Activated CD8-positive, alpha-beta memory T cell treated with anti-CD3 and anti-CD28 coated beads, Interleukin-2, amount 50 U/mL, for 4 hours (primary cell): ENCODE data around the gene GOSR2.
"Not testable (repeated sequence)": the region's sequence is repeated elsewhere in the genome, so short reads cannot be mapped to it uniquely, and the experiment has no call there.

Experiments
- DNase-seq: peaks from one replicate; pipeline ENCODE4 v3.0.0-alpha.2; 2020

The GOSR2 gene

DNA sequence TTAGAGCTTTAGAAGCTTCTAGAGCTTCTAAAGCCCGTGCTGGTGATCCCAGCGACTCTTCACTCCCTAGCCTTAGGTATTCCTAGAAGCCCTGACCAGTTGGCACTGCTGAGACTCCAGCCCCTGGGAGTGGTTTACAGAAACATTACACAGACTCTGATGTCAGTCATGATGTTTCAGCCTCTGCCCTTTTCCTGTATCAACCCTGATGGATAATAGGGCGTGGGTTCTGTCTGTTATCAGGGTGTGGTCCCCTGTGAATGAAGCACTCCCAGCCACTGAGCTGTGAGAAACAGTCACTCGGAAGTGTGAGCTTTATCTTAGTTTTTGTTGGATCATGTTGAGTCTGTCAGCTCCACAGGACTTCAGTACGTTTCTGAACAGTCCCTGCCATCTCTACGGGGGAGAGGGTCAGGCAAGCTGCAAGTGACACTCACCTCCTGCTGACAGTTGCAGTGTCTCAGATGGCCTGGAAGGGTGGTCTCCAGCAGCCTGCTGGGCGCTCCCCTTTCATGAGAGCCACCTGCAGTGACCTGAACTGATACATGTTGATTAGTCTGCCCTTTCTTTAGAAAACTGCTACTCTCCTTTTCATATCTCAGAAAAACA lies 12.8 kb downstream of the GOSR2 start:
- no peak for DNase-seq

DNA sequence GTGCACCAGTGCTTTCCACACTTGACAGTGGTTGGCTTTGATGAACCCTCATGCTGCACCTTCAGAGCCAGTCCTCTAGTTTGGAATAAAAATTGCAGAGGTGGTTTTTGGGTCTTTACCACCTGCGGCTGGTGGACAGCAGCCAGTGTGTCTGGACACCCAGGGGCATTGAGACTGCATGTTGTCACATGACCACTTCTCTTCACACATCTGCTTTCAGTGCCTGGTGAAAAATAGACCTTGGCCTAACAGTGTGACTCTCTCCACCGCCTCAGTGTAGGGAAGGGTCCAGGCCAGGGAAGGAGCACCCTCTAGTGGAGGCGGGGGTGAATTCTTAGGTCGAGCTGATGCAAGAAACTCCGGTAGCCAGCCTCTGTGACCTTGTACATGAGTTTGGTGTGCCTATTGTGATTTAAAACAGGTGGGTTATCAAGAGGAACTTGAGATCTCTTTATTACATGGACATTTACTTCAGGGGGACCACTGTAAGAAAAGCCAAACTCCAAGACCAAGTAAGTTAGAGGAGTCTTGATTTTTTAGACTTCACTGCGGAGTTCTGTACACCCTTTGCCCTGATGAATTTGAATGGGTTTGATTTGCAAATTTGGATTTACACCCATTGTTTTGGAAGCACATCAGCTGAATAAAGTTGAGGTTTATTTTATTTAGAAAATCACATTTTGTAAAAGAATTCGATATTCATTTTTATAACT lies 17.9 kb downstream of the GOSR2 start:
- DNase-seq, result peak; percentile 67

DNA sequence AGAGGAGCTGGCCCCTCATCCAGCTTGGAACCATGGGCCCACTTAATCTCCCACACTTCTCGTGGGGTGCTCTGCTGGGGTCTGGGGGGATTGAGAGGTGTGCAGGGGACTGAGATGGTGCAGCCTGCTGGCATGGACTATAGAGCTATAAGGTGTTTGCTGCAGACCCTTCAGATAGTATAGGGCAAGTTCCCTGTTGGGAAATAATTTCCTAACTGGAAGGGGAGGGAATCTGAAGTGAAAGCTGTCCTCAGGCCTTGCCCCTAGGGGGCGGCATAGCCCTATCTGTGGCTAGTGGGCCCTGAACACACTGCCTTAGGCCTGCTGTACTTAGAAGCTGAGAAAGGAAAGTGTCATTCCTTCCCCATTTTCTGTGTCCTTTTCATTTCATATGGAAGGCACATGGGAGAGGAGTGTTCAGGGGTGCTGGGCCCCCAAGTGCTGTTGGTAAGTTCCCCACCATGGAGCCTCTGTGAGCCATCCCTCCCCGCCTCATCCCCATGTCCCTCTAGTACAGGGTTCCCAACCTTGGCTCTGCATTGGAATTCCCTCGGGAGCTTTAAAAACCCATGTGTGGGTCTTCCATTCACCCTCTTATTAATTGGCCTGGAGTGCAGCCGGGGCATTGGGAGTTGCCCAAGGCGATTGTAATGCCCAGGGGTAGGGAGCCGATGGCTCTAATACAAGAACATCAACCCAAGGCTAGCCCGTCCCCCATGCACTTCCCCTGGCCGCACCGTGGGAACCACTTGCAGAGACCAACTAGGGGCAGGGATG lies 19.7 kb downstream of the GOSR2 start:
- peak; percentile 50 for DNase-seq

DNA sequence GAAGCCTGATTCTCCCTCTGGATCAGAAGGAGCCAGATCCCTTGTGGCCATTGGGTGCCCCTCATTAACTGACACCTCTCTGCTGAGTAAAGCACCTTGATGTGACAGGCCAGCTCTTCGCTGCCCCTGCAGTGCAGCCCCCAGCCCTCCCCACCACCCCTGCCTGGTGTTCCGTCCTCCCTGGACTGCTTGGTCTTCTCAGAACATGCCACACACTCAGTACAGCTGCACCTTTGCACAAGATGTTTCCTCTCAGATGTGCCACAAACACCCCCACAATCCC lies 20.2 kb downstream of the GOSR2 start:
- DNase-seq, result no peak

DNA sequence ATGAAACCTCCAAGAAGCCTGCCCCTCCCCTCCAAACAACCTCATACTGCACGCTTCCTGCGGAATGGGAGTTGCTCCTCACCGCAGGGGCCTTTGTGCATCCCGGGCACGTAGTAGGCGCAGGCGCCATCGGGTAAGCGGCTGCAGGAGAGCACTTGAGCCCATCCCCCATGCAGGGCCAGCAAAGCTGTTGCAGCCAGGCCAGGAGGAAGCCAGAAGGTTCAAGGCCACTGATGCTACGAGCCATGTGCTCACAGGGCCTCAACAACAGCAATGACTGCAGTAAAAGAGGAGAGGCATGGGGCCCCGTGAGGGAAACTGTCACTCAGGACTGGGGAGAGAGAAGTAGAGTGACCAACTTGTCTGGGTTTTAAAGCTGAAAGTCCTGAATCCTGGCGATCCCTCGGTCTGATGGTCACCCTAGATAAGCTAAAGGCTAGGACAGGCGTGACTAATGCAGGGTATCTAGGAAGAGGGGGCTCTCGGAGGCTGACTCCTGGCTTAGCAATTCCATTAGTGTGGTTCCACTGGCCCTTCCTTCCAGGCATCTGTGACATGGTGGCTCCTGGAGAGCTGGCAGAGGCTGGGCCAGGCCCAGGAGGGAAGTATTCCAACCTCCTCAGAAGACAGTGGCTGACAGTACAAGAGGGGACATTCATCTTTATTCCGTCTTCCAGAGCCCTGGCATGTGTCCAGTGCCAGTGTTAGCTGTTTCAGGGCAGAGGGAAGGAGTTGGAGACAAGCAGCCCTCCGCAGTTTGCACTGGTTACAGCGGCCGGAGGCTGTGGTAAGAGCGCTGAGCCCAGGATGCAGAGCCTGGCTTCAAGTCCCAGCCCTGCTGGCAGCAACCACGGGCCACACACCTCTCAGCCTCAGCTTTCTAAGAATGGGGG lies 20.8 kb downstream of the GOSR2 start:
- no peak for DNase-seq

DNA sequence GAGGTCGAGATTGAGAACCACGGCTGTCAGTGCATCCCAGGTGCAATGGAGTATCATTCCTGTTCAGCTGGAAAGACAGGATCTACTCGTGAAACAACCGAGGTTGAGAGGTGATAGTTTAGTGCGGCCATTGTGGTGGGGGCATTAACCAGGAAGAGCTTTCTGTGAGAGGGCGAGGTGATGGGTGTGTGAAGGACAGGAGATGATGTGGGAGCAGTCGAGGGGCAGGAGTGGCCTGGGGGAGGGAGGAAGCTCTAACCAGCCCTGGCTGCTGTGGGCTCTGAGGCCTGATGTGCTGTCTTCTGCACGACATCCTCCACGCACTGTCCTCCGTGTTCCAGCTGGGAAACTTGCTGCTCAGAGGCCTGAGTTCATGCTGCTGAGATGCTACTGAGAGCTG lies 22.0 kb downstream of the GOSR2 start:
- DNase-seq, result no peak

DNA sequence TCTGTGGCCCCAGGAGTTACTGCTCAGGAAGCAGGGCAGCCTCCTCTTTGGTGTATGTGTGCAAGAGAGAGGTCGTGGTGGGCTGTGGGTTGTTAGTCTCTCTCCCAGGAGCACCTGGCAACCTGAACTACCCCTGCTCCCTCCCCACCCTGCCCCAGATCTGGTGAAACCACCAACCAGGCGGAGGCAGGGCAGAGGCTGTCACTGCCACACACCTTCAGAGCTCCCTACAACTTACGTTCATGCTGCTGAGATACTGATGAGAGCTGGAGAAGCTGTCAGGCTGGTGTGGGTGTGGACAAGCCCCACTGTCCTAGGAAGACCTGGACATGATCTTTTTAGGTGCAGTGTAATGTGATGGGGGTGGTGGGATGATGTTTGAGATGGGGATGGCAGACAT lies 24.3 kb downstream of the GOSR2 start:
- DNase-seq, result no peak

DNA sequence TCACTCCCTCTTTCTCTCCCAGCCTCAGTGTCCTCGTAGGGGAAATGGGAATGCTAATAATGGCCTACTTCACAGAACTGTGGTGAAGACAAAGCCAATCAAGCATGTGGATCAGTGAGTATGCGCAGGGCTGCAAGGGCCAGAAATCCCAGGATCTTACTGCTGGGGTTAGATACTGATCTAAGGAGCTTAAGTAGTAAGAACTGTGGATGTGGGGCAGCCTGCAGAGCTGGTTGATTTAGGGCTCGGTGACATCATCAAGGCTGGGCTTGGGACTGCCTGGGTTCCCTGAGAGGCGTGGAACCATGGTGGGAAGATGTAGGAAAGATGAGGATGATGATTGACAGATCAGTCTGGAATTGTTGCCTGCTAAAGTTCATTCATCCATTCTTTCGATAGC lies 25.6 kb downstream of the GOSR2 start:
- DNase-seq, result no peak

DNA sequence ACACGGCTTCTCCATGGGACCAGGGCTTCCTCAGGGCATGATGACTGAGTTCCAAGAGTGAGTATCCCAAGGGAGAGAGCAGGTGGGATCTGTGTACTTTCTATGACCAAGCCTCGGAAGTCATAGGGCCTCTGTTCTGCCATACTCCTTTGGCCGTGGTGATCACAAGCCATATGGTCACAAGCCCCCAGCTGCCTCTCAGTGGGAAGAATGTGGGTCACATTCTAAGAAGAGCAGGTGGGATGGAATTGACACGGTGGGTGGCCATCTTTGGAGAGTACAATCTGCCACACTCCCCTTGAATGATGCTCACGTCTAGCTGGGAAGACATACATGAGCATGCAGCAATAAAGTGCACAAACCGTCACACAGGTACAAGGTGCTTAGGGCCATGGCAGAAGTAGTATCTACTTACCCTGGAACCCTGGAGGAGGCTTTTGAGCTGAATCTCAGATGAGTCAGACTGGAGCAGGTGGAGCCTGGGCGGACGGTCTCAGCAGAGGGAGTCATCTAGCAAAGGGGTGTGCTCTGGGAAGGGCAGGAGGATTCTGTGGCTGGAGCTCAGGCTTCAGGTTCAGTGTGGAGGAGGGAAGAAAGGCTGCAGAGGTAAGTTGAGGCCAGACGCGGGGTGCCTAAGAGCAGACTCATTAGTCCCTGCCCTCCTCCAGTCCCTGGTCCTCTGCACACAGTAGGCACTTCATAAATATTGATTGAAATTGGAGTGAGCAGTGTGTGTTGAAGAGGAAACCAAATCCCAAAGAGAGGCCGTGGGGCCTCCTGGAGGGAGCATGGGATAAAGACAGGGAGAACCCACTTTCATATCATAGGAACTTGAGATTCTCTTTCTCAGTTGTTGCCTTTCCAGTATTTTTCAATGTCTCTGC lies 26.6 kb downstream of the GOSR2 start:
- DNase-seq, result no peak

DNA sequence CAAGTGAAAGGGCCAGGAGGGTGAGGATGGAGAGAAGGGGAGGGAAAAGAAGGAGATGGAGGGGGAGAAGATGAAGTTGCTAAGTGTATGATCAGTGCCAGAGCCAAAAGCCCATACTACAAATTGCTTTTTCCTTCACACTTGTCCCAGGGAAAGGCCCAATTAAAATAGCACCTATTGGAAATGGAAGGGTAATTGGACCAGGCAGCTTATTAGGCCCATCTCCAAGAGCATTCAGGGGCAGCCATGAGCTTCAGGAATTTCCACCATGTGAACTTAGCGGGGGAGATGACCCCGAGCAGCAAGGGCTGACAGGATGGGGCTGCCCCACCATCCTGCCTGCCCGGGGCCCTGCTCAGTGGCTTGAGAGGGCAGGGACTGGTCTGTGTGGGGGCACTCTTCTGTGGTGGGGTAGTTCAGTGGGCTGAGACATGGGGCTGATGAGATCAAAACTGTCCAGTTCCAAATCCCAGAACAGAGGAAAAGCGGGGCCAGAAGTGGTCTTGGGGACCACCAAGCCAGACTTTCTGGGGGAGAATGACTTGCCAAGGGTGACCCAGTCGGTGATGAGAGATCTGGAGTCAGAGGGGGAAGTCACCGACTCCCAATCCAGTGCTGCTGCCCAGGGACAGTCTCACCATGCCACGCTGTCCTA lies 27.5 kb downstream of the GOSR2 start:
- no peak for DNase-seq

DNA sequence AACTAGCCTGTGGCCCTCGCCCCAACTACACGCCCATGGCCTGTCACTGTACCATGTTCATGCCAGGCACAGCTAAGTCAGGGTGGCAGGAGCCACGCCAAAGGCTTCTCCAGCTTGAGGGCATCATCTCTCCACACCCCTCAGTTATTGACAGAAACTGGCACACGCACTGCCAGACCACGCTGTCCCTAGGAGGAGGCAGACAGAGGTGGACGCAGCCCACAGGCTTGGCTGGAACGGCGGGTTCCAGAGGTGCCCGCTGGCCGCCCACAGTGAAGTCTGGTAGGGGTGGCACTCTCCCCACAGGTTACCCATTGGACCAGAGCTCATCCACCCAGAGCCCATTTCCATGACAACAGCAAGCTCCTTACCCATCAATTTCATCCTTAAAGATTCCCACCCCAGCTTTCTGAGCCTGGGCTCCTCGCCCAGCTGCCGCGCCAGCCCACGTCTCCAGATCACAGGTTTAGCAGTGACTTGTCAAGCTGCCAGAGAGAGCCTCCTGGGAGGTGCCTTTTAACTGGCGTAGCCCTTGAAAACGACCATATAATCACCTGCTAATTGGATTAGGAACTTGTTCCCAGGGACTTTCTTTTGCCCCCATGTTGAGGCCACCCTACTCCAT lies 28.1 kb downstream of the GOSR2 start:
- no peak for DNase-seq

DNA sequence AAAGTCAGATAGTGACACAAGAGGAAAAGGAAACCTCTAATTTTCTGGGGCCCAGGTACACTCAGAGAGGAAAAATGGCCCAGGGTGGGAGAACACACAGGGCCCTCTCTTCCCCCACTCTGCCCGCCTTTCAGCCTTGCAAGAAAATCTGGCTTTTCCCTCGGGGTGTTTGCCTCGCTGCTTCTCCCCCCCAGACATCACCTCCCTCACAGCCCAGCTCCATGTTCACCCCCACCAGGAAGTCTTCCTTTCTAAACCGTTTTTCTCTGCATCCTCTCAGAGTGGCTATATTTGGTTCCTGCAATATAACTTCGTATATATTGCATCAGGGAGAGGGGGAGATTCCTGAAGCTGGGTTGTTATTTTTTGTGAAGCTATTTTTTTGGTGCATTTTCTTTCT lies 28.7 kb downstream of the GOSR2 start:
- DNase-seq, result no peak

DNA sequence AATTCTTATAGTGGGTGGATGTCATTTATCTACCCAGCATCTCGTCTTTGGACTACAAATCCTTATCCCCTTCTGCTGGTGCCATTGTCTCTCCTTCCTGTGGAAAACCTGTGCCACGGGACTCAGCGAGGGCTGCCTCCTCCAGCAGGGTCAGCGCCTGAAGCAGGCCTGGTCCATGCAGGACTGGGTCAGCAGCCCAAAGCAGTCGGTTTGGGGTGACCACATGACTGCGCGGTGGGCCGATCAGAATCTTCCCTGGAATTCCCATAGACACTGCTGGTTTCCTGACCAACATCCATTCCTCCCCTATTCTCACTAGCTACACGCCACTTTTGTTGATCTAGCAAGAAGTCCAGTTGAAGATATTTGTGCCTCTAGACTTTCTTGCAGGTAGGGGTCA lies 29.2 kb downstream of the GOSR2 start:
- DNase-seq, result no peak

DNA sequence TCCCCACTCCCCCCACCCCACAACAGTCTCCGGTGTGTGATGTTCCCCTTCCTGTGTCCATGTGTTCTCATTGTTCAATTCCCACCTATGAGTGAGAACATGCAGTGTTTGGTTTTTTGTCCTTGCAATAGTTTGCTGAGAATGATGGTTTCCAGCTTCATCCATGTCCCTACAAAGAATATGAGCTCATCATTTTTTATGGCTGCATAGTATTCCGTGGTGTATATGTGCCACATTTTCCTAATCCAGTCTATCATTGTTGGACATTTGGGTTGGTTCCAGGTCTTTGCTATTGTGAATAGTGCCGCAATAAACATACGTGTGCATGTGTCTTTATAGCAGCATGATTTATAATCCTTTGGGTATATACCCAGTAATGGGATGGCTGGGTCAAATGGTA lies 30.2 kb downstream of the GOSR2 start:
- not testable (repeated sequence) for DNase-seq

DNA sequence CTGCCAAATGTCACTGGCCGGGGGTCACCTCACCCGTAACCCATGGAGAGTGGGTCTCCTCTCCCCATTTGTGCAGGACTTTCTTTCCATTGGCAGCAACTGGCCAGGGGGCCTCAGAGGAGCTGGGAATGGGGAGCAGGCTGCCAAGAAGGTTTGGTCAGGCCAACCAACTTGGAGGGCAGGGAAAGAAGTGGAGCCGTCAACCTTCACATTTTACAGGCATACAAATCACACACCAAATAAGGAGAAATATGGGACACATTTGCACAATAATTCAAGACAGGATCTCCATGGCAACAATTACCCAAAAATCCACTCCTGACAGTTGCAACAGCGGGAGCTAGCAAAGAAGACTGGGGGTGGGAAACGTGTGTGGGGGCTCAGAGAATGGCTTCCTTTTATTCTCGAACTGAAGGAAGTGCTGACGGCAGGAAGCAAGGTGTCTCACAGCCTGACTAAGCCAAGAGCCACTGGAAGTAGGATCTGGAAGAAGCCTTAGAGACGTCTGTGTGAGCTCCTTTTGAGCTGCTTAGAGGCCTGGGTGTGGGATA lies 35.2 kb downstream of the GOSR2 start:
- no peak for DNase-seq

DNA sequence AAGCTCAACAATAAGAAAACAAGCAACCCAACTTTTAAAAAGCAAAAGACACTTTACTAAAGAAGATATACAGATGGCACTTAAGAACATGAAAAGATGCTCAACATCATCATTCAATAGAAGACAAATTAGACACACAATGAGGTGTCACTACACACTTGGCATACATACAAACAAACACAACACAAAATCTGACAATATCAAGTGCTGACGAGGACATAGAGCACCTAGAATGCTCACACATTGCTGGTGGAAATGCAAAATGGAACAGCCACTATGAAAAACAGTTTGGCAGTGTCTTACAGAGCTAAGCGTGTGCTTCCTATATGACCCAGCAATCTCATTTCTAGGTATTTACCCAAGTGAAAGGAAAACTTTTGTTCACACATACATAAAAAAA lies 37.2 kb downstream of the GOSR2 start:
- DNase-seq, result no peak

DNA sequence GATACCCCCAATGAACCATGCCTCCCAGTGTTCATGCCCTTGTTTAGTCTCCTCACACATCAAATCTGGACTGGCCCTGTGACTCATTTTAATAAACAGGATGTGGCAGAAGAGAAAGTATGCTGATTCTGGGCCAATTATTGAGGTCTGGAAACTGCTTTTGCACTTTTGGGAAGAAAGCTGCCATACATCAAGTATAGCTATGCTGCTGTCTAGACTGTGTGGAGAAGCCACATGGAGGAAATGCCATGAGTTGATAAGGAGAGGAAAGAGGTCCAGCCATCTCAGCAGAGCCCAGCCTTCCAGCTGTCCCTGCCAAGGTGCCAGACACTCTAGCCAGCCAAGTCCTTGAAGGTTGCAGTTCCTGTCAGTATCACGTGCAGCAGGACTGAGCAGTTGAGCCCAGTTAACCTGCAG lies 39.4 kb downstream of the GOSR2 start:
- no peak for DNase-seq

DNA sequence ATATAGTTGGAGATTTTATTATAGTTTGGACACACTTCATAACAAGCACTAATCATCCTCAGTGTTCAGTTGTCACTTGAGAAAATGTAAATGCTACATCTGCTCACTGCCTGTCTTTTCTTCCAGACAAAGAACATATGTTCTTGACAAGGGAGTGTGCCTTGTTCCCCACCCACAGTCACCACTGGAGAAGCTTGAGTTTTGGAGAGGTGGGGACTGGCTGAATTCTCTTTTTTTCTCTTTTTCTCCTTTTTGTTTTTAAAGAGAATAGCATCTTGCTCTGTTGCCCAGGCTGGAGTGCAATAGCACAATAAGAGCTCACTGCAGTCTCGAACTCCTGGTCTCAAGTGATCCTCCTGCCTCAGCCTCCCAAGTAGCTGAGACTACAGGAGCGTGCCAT lies 40.6 kb downstream of the GOSR2 start:
- no peak for DNase-seq

DNA sequence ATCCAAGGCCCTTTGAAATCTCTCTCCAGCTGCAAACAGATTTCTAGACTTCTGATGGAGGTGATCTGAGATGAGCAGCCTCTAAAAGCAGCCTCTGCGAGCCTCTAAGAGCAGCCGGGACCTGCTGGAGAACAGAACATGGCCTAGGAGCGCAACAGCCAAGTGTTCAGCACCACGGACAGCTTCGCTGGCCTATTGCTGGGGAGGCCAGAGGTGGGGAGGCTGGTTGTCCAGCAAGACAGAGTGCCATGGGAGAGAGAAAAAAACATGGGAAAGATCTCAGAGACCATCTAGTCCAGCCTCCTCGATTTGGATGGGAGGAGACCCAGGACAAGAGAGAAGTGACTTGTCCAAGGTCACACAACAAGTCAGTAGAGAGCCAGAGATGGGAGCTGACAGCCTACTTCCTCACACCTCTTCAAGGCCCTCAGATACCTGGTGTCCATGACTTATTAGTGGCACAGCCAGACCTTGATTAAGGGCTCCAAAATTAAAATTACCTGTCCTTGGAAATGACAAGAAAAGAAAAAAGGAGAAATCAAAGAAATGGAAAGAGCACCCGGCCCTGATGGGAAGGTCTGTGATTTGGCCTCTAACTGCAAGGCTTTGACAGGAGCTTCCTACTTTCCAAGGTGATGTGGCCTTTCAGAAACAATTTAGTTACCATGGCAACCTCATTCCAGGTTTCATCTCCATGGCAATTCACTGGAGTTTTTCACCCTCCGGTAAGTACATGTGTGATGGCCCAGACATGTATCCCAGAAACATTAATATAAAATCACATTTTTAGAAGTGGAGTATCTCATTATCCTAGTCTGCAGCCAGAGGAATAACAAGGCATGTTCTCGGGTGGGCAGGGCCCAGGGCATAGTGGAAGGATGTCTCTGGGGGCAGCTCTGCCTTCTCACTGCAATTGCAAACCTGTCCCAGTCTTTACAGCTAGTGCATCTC lies 41.6 kb downstream of the GOSR2 start:
- DNase-seq, result no peak
